ENCODE data around the gene DISC1. TPM values are rescaled to one million over a fixed set of nuclear protein-coding genes. Genes with fewer than 3 reads are reported as not detected.

The DISC1 gene
- total and polyA plus RNA-seq, 2 of the 13 experiments (the other 11 are each of a cell fraction or from before 2014, with no cell fraction given) = 4.2 to 4.6 TPM

GRCh38 chr1:231674575-231674974 lies 48.0 kb downstream of the DISC1 start (continued):
- TF ChIP-seq HMG20A (CRISPR knock-in tag; IDR thresholded peaks at IDR 0.05; ENCODE audit: borderline replicate concordance) (peak; percentile 78; the same call in 1 of the 2 replicates), ZNF124 (CRISPR knock-in tag; IDR thresholded peaks at IDR 0.05) (no peak), TBL1XR1 (IDR thresholded peaks at IDR 0.05; ENCODE audit: borderline replicate concordance, low read length, partially characterized antibody) (no peak), ELF3 (CRISPR knock-in tag; IDR thresholded peaks at IDR 0.05) (peak; percentile 67), SRY (CRISPR knock-in tag; IDR thresholded peaks at IDR 0.05) (no peak), GABPA (IDR thresholded peaks at IDR 0.05; ENCODE audit: low read depth, low read length) (no peak), GABPA (CRISPR knock-in tag; IDR thresholded peaks at IDR 0.05; ENCODE audit: low read depth) (no peak), SAP130 (CRISPR knock-in tag; IDR thresholded peaks at IDR 0.05; ENCODE audit: low read depth) (peak; percentile 68), PAXIP1 (CRISPR knock-in tag; conservative IDR thresholded peaks at IDR 0.05) (peak; percentile 52; the same call in 1 of the 2 replicates), RARA (CRISPR knock-in tag; IDR thresholded peaks at IDR 0.05) (peak; percentile 43; the same call in 1 of the 2 replicates), ZEB1 (IDR thresholded peaks at IDR 0.05; ENCODE audit: insufficient replicate concordance, low read depth) (peak; percentile 52), ZFYVE20 (CRISPR knock-in tag; IDR thresholded peaks at IDR 0.05; ENCODE audit: borderline replicate concordance, low read depth) (no peak), KLF15 (CRISPR knock-in tag; IDR thresholded peaks at IDR 0.05; ENCODE audit: borderline replicate concordance) (no peak), CAMTA2 (CRISPR knock-in tag; IDR thresholded peaks at IDR 0.05; ENCODE audit: borderline replicate concordance) (no peak), CENPBD1 (CRISPR knock-in tag; IDR thresholded peaks at IDR 0.05; ENCODE audit: borderline replicate concordance, low read depth) (no peak), BHLHE40 (IDR thresholded peaks at IDR 0.05; ENCODE audit: low read length) (0 out of 2 replicates have a peak, but pooled peaks have one; percentile 17), ZNF136 (CRISPR knock-in tag; IDR thresholded peaks at IDR 0.05; ENCODE audit: low read depth) (no peak), SP5 (CRISPR knock-in tag; IDR thresholded peaks at IDR 0.05; ENCODE audit: borderline replicate concordance, low read depth) (peak; percentile 59; the same call in 1 of the 2 replicates), FOXA3 (CRISPR knock-in tag; IDR thresholded peaks at IDR 0.05) (peak; percentile 84)
- TF ChIP-seq, protein P1, sequence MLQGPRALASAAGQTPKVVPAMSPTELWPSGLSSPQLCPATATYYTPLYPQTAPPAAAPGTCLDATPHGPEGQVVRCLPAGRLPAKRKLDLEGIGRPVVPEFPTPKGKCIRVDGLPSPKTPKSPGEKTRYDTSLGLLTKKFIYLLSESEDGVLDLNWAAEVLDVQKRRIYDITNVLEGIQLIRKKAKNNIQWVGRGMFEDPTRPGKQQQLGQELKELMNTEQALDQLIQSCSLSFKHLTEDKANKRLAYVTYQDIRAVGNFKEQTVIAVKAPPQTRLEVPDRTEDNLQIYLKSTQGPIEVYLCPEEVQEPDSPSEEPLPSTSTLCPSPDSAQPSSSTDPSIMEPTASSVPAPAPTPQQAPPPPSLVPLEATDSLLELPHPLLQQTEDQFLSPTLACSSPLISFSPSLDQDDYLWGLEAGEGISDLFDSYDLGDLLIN (CRISPR knock-in tag; IDR thresholded peaks at IDR 0.05; ENCODE audit: borderline replicate concordance) = no peak
- TF ChIP-seq, protein P2, sequence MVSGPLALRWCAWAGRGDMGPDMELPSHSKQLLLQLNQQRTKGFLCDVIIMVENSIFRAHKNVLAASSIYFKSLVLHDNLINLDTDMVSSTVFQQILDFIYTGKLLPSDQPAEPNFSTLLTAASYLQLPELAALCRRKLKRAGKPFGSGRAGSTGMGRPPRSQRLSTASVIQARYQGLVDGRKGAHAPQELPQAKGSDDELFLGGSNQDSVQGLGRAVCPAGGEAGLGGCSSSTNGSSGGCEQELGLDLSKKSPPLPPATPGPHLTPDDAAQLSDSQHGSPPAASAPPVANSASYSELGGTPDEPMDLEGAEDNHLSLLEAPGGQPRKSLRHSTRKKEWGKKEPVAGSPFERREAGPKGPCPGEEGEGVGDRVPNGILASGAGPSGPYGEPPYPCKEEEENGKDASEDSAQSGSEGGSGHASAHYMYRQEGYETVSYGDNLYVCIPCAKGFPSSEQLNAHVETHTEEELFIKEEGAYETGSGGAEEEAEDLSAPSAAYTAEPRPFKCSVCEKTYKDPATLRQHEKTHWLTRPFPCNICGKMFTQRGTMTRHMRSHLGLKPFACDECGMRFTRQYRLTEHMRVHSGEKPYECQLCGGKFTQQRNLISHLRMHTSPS (CRISPR knock-in tag; IDR thresholded peaks at IDR 0.05; ENCODE audit: low read depth) = no peak
